Smooth muscle cell of the brain vasculature (primary cell): ENCODE results near the gene TLE4.
"Not testable (repeated sequence)": the region's sequence is repeated elsewhere in the genome, so short reads cannot be mapped to it uniquely, and the experiment has no call there.

Experiments used
- DNase-seq: peaks from one replicate; pipeline ENCODE4 v3.0.0-alpha.2; 2012; ENCODE audit warnings: low read depth, low spot score

Gene TLE4

DNA sequence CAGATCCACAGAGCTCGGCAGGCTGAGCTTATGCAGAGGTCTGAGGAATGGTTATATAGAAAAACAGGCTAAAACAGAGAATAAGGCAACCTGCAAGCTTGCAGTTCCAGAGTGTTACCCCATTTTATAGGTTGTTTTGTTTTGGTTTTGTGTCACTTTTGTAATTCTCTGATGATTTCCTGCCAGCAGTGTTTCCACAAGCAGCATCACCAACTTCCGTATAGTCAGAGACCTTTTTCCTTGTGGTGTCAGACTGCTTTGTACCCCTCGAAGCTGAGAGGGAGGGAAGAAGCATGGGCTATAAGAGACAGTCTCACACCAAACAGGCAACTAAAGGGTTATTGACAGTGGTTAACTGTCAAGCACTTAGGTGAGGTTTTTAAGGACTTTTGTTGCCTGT lies 61.8 kb downstream of the TLE4 start:
- DNase-seq, result no peak

DNA sequence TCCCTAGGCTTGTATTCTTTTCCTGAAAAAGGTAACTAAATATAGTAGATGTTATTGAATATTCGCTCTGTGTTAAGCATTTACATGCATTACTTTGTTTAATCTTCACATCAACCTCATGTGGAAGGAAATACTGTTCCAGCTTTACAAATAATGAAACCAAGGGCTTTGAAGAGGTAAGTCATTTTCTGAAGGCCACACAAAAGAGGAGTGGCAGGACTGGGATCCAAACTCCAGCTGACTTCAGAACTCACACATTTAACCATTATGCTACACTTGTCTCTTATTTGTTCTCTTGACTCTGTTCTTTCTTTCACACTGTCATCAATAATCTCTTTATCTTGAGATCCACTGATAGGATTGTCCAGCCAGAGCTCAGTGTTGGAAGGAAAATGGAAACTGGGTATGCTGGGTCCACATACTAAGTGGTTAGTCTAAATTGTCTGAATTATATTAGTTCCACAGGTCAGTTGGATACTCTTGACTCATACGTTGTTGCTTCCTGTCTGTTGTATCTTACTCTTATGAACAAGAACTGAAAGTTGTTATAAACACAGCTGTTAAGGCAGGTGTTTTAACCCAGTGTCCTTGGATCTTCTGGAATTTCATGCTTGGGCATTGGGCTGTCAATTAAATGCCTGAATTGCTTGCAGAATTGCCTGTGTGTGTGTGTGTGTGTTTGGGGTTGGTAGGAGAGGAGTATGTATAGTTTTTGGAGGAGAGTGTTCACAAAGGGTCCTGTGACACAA lies 65.6 kb downstream of the TLE4 start:
- no peak for DNase-seq

DNA sequence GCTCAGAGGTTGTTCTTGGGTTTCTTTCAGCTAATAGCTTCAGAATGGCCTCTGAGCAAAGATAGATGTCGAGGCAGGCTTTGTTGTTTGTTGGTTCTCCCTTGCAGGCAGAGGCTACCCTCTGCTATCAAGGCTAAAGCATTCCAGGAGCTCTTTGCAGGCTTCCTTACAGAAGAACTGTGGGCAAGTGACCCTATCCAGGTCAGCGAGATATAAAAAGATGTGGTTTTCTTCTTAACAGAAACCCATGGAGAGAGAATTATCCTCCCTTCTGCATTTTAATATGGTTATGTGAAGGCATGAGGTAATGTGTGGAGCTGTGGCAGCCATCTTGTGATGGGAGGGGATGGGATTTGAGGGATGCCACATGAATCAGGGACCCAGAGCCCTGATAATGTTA lies 67.0 kb downstream of the TLE4 start:
- DNase-seq, result no peak

DNA sequence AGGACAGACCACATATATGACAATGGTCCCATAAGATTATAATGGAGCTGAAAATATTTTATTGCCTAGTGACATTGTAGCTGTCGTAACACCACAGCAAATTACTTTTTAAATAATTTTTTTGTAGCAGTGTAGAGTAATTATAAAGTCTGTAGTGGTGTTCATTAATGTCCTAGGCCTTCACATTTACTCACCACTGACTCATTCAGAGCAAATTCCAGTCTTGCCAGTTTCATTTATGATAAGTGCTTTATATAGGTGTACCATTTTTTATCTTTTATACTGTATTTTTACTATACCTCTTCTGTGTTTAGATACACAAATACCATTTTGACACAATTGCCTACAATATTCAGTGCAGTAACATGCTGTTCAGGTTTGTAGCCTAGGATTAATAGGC lies 67.6 kb downstream of the TLE4 start:
- no peak for DNase-seq

GRCh38 chr9:79640067-79640466 lies 68.3 kb downstream of the TLE4 start:
- DNase-seq, result not testable (repeated sequence)

DNA sequence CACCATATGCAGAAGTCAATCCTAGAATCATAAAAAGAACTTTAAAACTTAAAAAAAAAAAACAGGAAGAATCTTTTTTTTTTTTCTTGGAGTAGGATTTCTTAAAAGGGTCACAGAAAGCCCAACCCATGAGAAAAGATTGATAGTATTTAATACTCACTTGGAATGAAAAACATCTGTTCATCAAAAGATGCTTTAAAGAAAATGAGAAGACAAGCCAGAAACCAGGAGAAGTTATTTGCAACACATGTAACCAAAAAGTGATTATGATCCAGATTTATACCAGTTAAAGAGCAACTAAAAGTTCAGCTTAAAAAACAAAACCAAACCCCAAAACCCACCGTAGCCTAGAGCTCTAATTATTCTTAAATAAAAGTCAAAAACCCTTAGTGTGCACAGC lies 69.3 kb downstream of the TLE4 start:
- DNase-seq, result no peak

DNA sequence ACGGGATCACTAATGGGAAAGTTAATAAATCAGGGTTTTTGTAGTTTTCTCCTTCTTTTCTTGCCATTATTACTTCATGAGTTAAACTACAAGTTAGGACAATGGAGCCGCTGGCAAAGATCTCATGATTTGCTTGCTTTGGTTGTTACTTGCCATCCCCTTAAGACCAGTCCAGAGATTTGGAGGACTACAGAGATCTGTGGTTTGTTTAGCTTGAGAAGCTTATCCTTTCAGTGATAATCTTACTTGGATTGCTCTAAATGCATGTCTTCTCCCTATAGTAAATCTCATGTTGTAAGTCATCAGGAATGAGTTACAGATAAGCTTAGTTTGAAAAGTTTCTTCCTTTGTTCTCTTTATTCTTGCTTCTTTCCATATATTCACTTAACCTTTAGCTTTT lies 70.9 kb downstream of the TLE4 start:
- no peak for DNase-seq

- DNase-seq, result no peak
Measured at GRCh38 chr9:79644048-79644447, 72.3 kb downstream of the TLE4 start.

- DNase-seq, result no peak
Measured at GRCh38 chr9:79644601-79645000, 72.8 kb downstream of the TLE4 start.

DNA sequence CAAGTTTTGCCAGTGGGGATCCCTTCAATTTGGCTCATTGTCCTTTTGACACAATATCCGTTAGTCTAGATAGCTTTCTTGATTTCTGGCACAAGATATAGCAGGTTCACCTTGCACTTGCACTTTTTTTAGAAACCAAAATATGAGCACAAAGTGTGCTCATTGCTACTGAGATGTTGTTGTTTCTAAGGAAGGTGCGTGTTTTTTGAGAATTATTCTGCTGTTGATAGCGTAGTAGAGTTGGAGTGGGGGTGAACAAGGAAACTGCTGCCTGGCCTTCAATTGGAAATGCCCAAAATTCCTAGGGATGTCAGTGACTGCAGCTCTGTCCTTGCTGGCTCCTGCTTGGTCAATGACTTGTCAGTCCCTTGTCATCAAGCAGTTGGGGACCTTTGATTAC lies 73.3 kb downstream of the TLE4 start:
- no peak for DNase-seq

DNA sequence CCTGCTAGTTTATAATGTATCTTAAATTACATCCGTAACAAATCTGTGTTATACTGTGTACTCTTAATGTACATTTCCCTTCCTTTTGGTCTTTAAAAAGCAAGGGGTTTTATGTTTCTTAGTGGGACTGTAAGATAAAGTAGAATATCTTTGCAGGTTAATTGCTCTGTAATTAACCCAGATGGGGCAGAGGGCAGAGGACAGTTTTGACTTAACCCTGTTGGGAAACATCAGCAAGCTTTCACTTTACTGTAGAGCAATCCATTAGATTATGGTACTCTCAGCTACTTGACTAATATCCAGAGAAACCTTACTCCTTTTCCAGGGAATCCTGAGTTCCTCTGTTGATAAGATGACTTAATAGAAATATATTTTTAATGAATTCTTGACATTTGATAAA lies 74.3 kb downstream of the TLE4 start:
- DNase-seq, result no peak

- no peak for DNase-seq
Measured at GRCh38 chr9:79651251-79651795, 79.6 kb downstream of the TLE4 start.

DNA sequence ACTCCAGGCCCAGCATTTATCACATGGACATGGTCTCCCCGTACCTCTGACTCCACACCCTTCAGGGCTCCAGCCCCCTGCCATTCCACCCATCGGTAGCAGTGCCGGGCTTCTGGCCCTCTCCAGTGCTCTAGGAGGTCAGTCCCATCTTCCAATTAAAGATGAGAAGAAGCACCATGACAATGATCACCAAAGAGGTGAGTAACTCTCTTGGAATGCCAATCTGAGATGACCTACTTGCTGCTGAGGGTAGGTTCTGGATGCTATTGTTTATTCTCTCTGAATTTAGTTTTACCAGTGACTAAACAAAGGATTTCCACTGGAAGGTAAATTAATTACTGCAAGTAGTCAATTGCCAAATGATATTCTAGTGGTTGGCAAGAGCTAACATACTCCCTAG lies 80.8 kb downstream of the TLE4 start:
- DNase-seq, result no peak

GRCh38 chr9:79654591-79655382 lies 83.0 kb downstream of the TLE4 start:
- not testable (repeated sequence) for DNase-seq

DNA sequence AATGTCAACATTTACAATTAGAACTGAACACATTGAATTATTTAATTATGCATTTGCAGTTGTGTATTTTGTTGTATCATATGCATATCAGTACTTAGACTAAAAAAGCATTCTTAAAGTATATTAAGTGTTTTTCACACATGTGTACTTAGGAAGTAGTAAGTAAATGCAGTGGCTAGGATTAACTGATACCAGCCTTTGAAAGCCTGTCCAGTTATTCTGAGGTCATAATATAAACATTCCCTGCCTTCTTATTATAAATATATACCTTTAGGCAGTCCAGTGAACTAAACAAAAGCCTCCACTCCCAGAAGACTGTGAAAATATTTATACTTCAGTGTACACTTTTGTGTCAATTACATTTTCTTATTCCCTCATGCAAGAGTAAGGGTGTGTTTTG lies 83.8 kb downstream of the TLE4 start:
- DNase-seq, result no peak

DNA sequence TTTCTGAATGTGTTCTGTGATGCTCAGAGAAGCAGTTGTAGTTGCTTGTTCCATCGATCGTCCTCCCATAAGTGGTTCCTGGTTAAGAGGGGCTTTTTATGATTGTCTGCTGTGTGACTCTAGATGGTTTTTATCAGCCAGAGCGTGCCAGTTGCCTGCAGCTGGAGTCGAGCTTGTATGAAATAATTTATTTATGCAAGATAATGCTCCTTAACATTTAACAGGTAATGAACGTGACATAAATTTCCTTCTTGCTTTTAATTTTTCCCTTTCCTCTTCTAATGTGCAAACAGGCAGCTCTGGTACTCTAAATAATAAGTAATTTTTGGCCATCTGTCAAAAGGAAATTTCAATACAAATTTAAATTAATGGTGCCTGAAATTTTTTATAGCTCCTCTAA lies 84.4 kb downstream of the TLE4 start:
- DNase-seq, result no peak

- DNase-seq, result no peak
Measured at GRCh38 chr9:79657891-79658290, 86.1 kb downstream of the TLE4 start.

DNA sequence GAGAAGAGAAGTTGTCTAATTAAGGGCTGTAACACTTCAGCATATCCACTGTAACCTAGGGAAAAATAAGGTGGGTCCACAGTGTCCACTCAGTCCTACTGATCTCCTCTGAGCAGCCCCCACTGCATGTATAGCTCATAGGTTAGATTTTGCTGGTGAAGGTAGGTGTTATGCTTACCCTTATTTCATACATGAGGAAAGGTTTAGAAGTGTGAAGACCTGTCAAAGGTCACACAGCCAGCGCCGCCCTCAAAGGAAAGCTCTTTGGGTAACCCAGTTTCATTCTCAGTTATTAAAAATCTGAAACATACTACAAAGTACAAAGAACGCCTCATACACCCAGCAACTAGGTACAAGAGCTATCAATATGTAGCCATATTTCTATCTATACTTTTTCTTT lies 87.2 kb downstream of the TLE4 start:
- no peak for DNase-seq

DNA sequence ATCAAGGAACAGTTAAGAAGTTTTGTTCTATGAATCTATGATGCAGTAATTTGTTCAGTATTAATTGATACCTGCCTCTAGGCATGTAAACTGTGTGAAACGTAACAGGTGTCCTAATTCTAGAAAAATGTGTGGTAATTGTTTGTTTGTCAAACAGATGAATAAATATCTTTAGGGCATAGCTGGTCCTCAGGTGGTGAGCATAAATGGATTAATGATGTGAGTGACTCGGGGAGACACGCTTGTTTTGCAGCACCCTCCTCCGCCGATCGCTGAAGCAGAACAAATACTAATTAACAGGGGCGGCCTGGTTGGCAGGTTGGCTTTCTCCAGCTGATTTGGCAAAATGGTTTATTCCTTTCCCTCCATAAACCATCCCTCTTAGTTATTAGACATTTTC lies 88.8 kb downstream of the TLE4 start:
- DNase-seq, result no peak

- DNase-seq, result no peak
Measured at GRCh38 chr9:79661279-79661678, 89.5 kb downstream of the TLE4 start.

DNA sequence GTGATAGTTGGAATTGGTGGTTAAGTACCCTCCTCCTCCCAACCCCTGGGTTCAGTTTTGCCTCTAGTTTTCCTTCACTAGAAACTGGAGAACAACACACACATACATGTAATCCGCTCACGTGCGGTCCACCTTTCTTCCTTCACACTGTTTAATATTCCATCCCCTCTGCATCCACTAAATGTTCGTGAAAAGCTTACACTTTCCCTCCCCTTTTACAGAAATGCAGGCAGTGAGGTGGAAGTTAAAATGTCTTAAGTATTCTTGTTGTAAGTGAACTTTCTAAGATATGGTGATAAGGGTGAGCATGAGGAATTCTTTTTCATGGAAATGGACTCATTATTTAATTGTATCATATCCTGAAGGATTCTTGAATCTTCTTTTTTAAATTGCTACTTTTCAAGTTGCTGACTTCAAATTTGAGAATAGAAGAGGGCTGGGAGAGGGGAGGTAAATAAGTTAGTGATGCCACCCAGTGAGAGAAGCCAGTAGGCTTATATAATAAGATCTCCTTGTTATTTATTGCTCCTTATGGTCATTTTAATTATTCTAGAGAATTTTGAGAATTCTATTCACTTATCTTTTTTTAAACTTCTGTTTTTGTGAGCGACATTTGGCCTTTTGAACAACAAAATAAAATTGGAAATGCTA lies 90.2 kb downstream of the TLE4 start:
- no peak for DNase-seq

DNA sequence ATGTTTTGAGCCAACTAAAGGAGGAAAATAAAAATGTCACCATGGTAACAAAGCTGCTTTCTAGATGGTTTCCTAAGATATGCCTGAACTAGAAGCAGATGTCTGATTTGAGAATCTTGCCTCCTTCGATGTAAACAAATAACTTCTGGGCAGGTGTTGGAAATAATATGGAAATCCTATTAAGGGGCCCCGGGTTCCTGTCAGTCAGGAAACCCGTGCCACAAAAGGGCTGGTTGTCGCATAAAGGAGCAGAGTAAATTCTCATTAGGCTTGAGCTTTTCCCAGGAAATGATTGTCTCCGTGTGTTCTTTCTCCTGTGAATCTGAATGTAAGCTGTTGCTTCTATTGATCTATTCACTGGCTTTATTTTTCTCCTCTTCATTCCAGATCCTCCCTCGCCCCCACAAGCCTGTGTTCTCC lies 90.8 kb downstream of the TLE4 start:
- no peak for DNase-seq
